Measurements from ENCODE around the gene CACHD1. TPM values are rescaled to one million over a fixed set of nuclear protein-coding genes. Genes with fewer than 3 reads are reported as not detected.
"Not testable (repeated sequence)": the region's sequence is repeated elsewhere in the genome, so short reads cannot be mapped to it uniquely, and the experiment has no call there.

The CACHD1 gene
- total RNA-seq, 2 donors from 2014 or later = 3.5 to 9.2 TPM

DNA sequence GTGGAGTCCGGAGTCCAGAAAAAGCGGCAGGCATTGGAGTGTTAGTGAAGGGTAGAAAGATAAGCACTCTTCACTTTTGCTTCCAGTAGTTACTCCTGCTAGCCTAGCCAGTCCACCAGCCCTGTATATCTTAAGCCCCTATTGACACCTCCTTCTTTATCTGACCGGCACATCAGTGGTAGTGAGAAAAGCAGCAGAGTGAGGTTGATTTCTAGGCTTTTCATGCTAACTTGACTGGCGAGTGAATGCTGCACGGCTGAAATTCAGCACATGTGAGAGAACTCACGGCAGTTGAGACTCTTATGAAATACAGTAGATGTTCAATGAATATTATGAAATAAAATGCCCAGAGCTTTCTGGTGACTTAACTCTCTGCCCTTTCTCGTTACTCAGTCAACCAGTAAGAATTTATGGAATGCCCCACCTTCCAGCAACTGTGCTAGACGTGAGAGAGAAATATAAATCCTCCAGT is 128.2 kb downstream of the CACHD1 start:
- intact Hi-C loops (cut with DNase I) = no loop called here
- DNase-seq = no peak
- ATAC-seq = peak in 1 of 2 donors; percentile 76

DNA sequence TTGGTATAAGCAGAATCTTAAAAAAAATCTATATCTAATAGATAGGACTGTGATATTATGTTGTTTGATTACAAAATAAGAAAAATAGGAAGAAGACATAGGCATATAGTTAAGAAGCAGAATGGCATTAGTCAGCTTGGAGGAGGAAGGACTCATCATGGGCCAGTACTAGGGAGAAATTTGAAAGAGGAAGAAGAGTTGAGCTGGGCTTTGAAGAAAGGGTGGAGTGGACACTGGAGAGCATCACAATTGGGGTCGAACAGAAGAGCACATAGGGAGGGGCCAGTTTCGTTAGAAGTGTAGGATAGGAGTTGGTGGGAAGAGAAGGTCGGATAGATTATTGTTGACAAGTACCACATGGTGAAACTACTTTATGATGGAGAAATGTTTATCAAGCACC is 129.3 kb downstream of the CACHD1 start:
- intact Hi-C loops (cut with DNase I) = no loop called here
- no peak for ATAC-seq
- no peak for DNase-seq

DNA sequence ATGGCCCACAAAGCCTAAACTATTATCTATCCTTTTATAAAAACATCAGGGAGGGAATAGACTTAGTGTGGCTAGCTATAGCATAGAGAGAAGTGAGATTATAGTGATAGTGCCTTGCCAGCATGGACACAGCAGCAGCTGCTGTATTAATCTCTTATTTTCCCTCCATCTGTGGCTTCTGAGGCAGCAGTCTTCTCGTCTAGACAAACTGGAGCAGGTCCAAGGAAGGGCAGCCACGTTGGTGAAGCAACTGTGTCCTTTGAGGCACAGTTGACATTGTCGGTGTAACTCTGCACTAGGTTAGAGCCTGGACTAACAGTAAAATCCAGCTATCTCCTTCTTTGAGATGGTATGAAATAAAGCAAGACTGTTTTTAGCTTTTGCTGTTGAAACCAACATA is 131.3 kb downstream of the CACHD1 start:
- intact Hi-C loops (cut with DNase I) = no loop called here
- ATAC-seq (no peak), DNase-seq (no peak)

DNA sequence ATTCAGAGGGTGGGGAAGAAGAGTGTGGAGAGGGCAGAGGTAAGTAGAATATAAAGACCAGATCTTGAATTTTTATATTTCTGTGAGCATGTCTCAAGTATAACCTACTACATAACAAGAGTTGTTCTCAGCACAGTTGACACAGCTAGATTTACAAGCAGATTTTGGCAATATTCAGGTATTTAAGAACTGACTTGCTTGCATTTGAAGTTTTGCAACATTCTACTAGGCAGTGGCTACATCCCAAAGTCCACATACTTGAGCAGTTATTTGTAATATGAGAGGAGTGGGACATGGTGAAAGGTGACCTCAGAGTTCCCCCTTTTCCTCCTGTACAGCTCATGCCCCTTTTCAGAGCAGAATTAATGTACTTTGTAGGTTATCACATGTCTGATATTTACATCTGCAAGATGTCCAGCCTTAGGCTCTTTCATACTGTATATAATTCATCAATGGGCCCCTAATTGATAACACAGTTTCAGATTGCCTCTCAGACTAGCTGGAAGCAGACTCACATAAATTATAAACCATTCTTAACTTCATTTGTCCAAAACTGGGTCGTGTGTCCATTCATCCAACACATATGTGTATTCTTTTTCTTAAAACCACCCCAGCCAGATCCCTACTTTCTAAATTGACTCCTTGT is 138.2 kb downstream of the CACHD1 start:
- DNase-seq (no peak), ATAC-seq (no peak)
- intact Hi-C loops (cut with DNase I) = no loop called here

DNA sequence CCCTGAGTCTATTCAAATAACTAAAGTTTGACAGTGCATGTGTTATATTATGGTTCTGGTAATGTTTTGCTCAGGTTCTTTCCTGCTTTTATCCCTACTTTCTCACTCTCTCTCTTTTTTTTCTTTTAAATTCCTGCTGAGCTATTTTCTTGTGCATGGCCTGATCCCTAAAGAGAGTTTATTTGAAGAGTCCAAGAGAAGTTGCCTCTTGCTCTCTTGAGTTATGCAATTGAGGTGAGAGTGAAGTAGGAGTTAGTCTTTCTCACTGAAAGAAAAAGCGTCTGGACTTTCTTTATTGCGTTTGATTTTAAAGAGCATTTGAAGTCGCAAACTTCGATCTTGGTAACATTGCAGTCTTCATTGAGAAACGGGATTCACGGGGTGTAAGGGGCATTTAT is 138.7 kb downstream of the CACHD1 start:
- DNase-seq = no peak
- no peak for ATAC-seq
- intact Hi-C loops (cut with DNase I) = no loop called here

DNA sequence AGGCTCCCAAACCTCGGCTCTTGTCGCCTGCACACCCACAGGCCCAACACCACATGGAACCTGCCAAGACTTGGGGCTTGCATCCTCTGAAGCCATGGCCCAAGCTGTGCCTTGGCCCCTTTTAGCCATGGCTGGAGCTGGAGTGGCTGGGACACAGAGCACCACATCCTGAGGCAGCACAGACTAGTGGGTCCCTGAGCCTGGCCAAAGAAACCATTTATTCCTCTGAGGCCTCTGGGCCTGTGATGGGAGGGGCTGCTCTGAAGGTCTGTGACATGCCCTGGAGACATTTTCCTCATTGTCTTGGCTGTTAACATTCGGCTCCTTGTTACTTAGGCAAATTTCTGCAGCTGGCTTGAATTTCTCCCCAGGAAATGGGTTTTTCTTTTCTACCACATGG is 141.0 kb downstream of the CACHD1 start:
- DNase-seq; ATAC-seq; intact Hi-C loops (cut with DNase I): not testable (repeated sequence)

DNA sequence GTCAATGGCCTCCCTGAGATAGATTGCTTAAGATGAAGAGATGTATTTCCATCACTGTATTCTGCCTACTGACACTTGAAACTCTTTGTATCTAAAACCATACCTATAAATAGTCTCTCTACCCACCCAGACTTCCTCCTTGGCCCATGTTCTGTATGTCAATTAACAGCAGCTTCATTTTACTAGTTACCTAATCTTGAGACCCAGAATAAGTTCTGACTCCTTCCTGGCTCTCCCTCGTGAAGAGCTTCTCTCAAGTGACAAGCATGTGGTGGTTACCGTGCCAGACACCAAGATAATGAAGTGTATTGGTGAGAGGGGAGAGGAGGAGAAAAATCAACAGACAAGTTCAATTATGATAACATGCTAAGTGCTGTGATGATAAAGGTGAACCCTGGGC is 146.1 kb downstream of the CACHD1 start:
- DNase-seq (no peak), ATAC-seq (peak; percentile 38 to 92)
- intact Hi-C loops (cut with DNase I) = no loop called here

DNA sequence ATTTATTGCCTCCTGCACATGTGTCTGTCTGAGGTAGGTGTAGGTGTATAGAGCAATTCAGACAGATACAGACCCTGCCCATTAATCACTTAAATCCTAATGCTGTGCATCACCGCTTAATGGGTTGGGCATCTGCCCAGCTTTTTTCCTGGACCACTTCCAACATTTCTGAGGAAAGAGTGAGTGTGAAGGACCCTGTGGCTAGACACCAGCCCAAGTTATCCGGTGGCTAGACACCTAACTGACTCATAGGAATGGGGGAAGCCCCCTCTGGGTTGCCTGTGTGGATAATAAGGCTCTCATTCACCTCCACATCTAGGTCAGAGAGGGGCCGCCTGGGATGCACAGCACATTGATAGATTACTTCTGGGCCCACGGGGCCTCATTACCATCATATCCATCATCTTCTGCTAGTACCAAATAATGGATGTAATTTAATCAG is 153.8 kb downstream of the CACHD1 start:
- intact Hi-C loops (cut with DNase I) = no loop called here
- DNase-seq (no peak), ATAC-seq (peak in 1 of 2 donors; percentile 87)

DNA sequence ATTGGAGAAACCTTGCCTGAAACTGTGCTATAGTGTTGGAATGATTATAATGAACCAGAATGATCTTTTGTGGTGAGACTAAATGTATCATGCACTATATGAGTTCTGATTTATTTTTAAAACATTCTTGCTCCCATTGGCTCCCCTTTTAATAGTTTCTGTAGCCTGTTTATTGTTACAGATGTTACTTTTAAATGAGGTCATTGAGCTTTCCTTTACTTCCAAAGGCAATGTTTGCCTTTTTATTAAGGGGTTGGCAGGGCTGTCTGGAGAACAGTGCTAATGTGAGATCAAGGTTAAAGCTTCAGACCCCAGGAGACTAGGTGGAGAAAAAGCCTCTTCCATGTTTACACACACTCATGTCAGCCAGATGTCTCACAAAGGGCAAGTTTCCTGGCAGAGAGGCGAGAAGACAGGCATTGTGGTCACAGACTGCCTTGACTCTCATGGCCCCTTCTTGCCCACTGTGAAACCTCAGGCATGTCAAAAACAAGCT is 154.3 kb downstream of the CACHD1 start:
- DNase-seq = no peak

DNA sequence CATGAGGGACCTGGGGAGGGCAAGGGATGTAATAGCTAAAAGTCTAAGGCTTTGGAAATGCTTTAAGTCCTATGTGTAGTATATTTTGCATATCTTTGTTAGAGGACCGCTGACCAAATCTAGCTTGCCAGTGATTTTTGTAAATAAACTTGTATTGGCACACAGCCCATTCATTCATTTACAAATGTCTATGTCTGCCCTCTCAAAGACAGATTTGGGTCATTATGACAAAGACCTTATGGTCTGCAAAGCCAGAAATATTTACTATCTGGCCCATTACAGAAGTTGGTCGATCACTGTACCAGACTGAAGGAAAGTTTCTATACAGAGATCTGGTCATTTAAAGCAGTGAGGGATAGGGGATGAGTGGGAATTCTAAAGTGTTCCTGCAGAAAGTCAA is 154.9 kb downstream of the CACHD1 start:
- peak in 1 of 2 donors; percentile 43 for ATAC-seq
- no peak for DNase-seq
- intact Hi-C loops (cut with DNase I) = no loop called here

More for the DNA sequence above, 154.3 kb downstream of the CACHD1 start:
- ATAC-seq = peak; percentile 41 to 85
- intact Hi-C loops (cut with DNase I) = no loop called here

DNA sequence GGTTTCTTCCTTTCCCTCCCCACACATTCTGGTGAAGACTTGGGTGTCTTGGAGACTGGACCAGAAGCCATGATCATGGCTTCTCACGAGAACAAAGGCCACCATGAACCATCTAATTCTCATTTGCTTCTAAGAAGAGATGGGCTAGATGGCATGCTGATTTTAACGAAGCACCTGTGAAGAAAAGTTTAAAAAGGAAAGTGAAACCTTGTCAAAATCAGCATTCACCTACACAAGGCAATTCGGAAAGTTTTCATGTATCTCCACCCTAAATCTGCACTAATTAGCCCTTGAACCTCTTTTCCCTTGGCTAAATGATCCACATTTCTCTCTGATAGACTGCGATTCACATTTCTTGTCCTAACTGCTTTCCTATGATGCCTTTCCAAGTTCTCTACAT is 160.7 kb downstream of the CACHD1 start:
- ATAC-seq (no peak), DNase-seq (no peak)
- intact Hi-C loops (cut with DNase I) = no loop called here

DNA sequence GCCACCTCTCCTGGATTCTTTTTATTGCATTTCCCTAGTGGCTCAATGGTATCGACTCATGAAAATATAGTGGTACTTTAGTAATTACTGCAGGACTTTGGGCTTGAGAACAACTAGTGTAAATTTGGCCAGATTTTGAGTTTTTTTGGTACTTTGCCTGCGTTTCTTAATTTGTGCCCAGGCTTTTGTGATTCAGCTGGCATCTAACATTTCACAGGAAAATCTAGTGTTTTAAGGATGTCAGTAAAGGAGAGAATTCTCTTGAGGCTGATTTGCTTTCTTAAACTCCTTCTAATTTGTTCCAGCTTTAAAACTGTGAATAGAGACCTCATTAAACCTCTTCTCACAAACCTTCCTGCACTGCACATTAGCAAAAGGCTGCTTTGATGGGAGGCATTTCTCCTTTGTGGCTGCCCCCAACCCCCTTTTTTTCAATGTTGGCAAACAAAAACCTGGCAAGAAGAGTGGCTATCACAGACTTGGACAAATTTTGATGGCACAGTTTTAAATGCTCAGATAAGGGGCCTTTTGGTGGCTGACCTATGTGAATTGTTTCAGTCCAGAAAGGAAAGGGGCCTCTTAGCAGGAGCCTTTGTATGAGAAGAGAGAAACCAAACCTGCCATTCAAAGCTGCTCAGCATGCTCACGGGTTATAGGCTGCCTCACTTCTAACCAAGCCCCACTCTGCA is 161.6 kb downstream of the CACHD1 start:
- no peak for DNase-seq

DNA sequence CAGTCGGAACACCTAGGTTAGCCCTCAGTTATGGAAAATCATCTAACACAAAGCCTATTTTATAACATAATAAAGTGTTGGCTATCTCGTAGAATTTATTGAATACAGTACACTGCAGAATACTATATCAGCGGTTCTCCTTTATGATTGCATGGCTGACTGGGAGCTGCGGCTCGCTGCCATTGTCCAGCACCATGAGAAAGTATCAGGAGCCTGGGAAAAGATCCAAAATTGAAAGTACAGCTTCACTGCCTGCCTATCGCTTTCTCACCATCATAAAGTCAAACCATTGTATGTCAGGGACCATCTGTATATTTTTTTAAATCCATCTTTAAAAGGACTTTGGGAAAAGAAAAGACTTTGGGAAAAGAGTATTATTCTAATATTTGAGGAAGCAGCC is 163.0 kb downstream of the CACHD1 start:
- DNase-seq (no peak), ATAC-seq (no peak)
- intact Hi-C loops (cut with DNase I) = no loop called here

More for the DNA sequence above, 161.6 kb downstream of the CACHD1 start:
- intact Hi-C loops (cut with DNase I) = no loop called here
- no peak for ATAC-seq

DNA sequence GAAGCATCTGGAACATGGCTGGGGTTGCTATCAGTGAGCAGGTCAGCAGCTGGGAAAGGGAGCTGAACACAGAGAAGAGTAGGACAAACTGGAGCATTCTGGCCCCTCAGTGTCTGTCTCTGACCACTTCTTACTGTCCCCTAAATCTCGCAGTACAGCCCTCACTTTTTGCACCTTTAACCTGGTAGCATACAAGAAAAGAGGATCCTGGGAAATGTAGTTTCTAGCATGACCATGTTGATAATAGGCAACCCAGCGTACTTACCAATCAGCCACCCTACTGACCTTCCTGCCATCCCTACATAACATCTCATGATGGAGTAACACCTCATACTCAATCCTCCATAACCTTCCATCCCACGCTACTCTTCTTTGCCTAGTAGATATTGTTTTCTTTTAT is 175.8 kb downstream of the CACHD1 start:
- ATAC-seq (no peak), DNase-seq (no peak)
- intact Hi-C loops (cut with DNase I) = no loop called here

DNA sequence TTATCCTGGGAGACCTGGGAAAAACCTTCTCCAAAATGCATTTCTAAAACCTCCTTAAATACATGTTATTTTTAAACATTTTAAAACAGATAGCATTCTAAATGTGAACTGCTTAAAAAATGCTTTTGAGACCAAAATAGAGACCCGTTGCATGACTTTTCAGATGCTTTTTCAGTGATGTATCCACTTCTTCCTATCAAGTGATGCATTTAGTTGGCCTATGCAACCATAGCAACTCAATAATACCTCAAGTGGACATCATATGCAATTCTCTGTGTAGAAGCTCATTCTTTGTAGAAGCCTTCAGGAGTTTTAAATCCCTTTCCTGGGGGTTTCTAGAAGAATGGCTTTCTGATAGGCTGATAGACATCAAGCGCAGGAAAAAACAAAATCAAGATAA is 180.5 kb downstream of the CACHD1 start:
- intact Hi-C loops (cut with DNase I) = no loop called here
- DNase-seq (no peak), ATAC-seq (no peak)

DNA sequence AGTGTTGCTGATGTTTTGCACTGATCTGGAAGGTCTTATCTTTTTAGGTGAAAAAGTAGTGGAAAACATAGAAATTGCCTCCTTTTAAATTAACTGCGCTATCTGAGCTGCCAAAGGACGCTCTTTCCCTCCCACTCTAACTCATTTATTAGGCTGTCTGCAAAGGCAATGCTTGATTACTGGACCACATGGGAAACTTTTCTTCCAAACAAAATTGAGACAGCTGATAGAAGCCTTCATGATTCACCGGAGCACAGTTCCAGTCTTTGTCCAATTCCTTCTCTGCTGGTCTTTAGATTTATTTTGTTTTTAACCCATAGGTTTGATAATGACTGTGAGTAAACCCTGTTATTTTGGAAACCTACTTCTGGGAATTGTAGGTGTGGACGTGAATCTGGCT is 181.9 kb downstream of the CACHD1 start:
- DNase-seq (no peak), ATAC-seq (peak; percentile 19 to 85)
- intact Hi-C loops (cut with DNase I) = no loop called here

DNA sequence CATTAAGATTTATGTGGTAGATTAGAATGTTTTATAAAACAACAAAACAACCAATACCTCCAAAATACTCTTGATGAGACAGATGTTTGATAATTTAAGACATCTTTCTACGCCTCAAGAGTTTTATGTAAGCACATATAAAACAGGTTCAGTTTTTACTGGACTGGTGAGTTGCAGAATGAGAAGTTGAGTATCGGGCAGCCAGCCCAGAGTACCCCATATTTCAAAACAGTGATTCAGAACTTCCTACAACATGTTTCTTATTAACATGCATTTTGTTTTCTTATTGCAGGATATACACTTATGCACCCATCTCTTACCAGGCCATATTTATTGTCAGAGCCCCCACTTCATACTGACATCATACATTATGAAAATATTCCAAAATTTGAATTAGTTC is 183.5 kb downstream of the CACHD1 start:
- no peak for ATAC-seq
- intact Hi-C loops (cut with DNase I) = no loop called here
- no peak for DNase-seq

DNA sequence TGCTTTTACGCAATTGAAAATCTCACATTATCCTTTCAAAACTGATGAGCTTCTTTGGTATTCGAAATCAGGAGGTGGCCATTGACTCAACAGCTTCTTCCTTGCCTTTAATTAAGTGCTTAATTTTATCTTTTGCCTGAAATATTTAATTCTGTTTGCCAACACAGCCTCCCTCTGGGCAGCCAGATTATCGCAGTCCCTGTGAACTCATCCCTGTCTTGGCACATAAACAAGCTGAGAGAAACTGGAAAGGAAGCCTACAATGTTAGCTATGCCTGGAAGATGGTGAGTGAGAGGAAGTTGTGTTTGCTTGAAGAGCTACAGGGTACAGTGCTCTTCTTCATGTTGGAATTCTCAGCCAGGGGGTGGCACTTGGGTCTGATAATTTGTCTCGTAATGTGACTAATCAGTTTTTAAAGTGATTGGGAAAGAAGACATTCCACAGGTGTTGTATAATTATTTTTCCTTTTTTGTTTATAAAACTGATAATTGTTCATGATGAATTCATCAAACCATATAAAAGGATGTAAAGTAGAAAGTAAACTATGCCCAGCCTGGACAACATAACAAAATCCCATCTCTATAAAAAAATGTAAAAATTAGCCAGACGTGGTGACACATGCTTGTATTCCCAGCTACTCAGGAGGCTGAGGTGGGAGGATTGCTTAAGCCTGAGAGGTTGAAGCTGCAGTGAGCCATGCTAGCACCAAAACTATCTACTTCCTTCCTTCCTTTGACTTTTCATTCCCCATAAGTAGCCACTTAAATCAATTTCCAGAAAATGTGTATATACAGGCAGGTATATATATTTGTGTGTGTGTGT is 184.8 kb downstream of the CACHD1 start:
- peak; percentile 50 to 83 for ATAC-seq
- DNase-seq = no peak
- intact Hi-C loops (cut with DNase I) = no loop called here

DNA sequence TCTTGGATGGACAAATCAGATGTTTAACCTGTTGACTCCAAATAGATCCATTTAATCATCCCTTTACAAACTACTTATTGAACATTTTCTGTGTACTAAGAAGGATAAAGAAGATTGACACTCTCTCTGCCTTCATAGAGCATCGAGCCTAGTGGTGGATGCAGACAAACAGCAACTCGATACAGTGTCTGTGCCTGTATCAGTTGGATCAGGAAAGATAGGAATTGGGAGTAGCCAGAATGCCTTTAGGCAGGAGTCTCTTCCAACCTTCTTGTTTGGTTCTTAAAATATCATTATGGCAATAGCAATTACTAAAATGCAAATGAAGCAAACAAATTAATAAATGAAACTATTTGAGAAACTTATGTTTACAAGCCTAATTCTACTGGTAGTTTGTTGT is 185.9 kb downstream of the CACHD1 start:
- ATAC-seq (no peak), DNase-seq (no peak)
- intact Hi-C loops (cut with DNase I) = no loop called here
